ENCODE data around the gene ESYT2. TPM values are rescaled to one million over a fixed set of nuclear protein-coding genes. Genes with fewer than 3 reads are reported as not detected.
"Not testable (repeated sequence)": the region's sequence is repeated elsewhere in the genome, so short reads cannot be mapped to it uniquely, and the experiment has no call there.

ESYT2 gene
- total and polyA plus RNA-seq, 4 donors, result 16.4 to 83.0 (median 58.0) TPM

GRCh38 chr7:158706273-158706704 lies 123.0 kb downstream of the ESYT2 start:
- no peak for ATAC-seq (ENCODE audit: insufficient read depth, low FRiP score)

GRCh38 chr7:158705234-158705850 lies 124.0 kb downstream of the ESYT2 start:
- Histone ChIP-seq H3K27ac (ENCODE audit: low read depth in 1 of 2, low read length in 1 of 2) (peak overlapping the region; percentile 79 to 92), H3K9me3 (ENCODE audit: control insufficient read depth in 4 of 4, insufficient read depth in 3 of 4, low read length in 3 of 4) (peaks cover 0 to 4% (median 0%) of the 10 kb centered on the region in 4 donors)
- peak in 1 of 3 donors; percentile 21 for DNase-seq

More at GRCh38 chr7:158706273-158706704, 123.0 kb downstream of the ESYT2 start:
- H3K9ac ChIP-seq (ENCODE audit: insufficient read depth in 1 of 2, low read length in 2 of 2), result no peak overlapping the region
- no peaks in the 10 kb centered on the region for H3K36me3 ChIP-seq (ENCODE audit: control insufficient read depth in 4 of 4, insufficient read depth in 4 of 4, low read length in 4 of 4)
- 77 to 79% methylated on average over 5 of the region's 5 CpGs for WGBS, 2 donors
- peaks cover 0 to 26% (median 6%) of the 10 kb centered on the region in 5 donors for H3K4me1 ChIP-seq (ENCODE audit: control insufficient read depth in 5 of 5, insufficient read depth in 5 of 5, low read length in 5 of 5)
- no peak for DNase-seq
- H3K4me3 ChIP-seq, result no peak overlapping the region
- peaks cover 0 to 4% (median 0%) of the 10 kb centered on the region in 4 donors for H3K9me3 ChIP-seq (ENCODE audit: control insufficient read depth in 4 of 4, insufficient read depth in 3 of 4, low read length in 3 of 4)
- no peaks in the 10 kb centered on the region for H3K27me3 ChIP-seq (ENCODE audit: control insufficient read depth in 3 of 3, insufficient read depth in 3 of 3, low read length in 2 of 3)
- TF ChIP-seq CTCF (IDR thresholded peaks at IDR 0.05; ENCODE audit: control extremely low read depth, extremely low read depth), result no peak
- H3K27ac ChIP-seq (ENCODE audit: low read depth in 1 of 2, low read length in 1 of 2), result no peak overlapping the region

GRCh38 chr7:158704524-158705233 lies 124.6 kb downstream of the ESYT2 start, which contains the start of gene NCAPG2:
Gene NCAPG2 (minus strand): TSS chr7:158704804. CDS start chr7:158701899, 2,905 bp downstream.
- WGBS, 2 donors, result 0% methylated on average over 73 to 78 of the region's 78 CpGs
- peak within 1 kb of the TSS; percentile 84 for H3K4me3 ChIP-seq
- peaks cover 0 to 26% (median 6%) of the 10 kb centered on the region in 5 donors for H3K4me1 ChIP-seq (ENCODE audit: control insufficient read depth in 5 of 5, insufficient read depth in 5 of 5, low read length in 5 of 5)
- peak within 1 kb of the TSS; percentile 73 to 76 for H3K9ac ChIP-seq (ENCODE audit: insufficient read depth in 1 of 2, low read length in 2 of 2)
- H3K36me3 ChIP-seq (ENCODE audit: control insufficient read depth in 4 of 4, insufficient read depth in 4 of 4, low read length in 4 of 4), result peaks cover 0 to 4% (median 0%) of the 10 kb centered on the region in 4 donors
- ATAC-seq (ENCODE audit: insufficient read depth, low FRiP score) (peak; percentile 100), DNase-seq (peak; percentile 98 to 99 (median 98))
- TF ChIP-seq CTCF (IDR thresholded peaks at IDR 0.05; ENCODE audit: control extremely low read depth, extremely low read depth), result no peak
- H3K27me3 ChIP-seq (ENCODE audit: control insufficient read depth in 3 of 3, insufficient read depth in 3 of 3, low read length in 2 of 3), result no peaks in the 10 kb centered on the region
- peaks cover 0 to 4% (median 0%) of the 10 kb centered on the region in 4 donors for H3K9me3 ChIP-seq (ENCODE audit: control insufficient read depth in 4 of 4, insufficient read depth in 3 of 4, low read length in 3 of 4)
- H3K27ac ChIP-seq (ENCODE audit: low read depth in 1 of 2, low read length in 1 of 2), result peak within 1 kb of the TSS; percentile 79 to 92

More at GRCh38 chr7:158705234-158705850, 124.0 kb downstream of the ESYT2 start:
- peak overlapping the region; percentile 62 to 65 for H3K9ac ChIP-seq (ENCODE audit: insufficient read depth in 1 of 2, low read length in 2 of 2)
- no peak for TF ChIP-seq CTCF (IDR thresholded peaks at IDR 0.05; ENCODE audit: control extremely low read depth, extremely low read depth)
- peaks cover 0 to 26% (median 6%) of the 10 kb centered on the region in 5 donors for H3K4me1 ChIP-seq (ENCODE audit: control insufficient read depth in 5 of 5, insufficient read depth in 5 of 5, low read length in 5 of 5)
- H3K4me3 ChIP-seq, result peak overlapping the region; percentile 68
- 6 to 7% methylated on average over 22 of the region's 22 CpGs for WGBS, 2 donors
- peaks cover 0 to 4% (median 0%) of the 10 kb centered on the region in 4 donors for H3K36me3 ChIP-seq (ENCODE audit: control insufficient read depth in 4 of 4, insufficient read depth in 4 of 4, low read length in 4 of 4)
- no peak for ATAC-seq (ENCODE audit: insufficient read depth, low FRiP score)
- H3K27me3 ChIP-seq (ENCODE audit: control insufficient read depth in 3 of 3, insufficient read depth in 3 of 3, low read length in 2 of 3), result no peaks in the 10 kb centered on the region

GRCh38 chr7:158703679-158704523 lies 125.4 kb downstream of the ESYT2 start:
- not testable (repeated sequence) for H3K27me3 ChIP-seq (ENCODE audit: control insufficient read depth in 3 of 3, insufficient read depth in 3 of 3, low read length in 2 of 3); H3K9me3 ChIP-seq (ENCODE audit: control insufficient read depth in 4 of 4, insufficient read depth in 3 of 4, low read length in 3 of 4); DNase-seq; H3K36me3 ChIP-seq (ENCODE audit: control insufficient read depth in 4 of 4, insufficient read depth in 4 of 4, low read length in 4 of 4); ATAC-seq (ENCODE audit: insufficient read depth, low FRiP score)
- WGBS, 2 donors, result 17 to 19% methylated on average over 20 to 23 of the region's 23 CpGs
- Histone ChIP-seq H3K4me1 (ENCODE audit: control insufficient read depth in 5 of 5, insufficient read depth in 5 of 5, low read length in 5 of 5) (peaks cover 0 to 26% (median 6%) of the 10 kb centered on the region in 5 donors), H3K27ac (ENCODE audit: low read depth in 1 of 2, low read length in 1 of 2) (peak overlapping the region in 1 of 2 donors; percentile 81), H3K9ac (ENCODE audit: insufficient read depth in 1 of 2, low read length in 2 of 2) (peak overlapping the region; percentile 73 to 76), H3K4me3 (peak overlapping the region; percentile 84)

Data from lung (tissue), 12 donors.